ENCODE measurements around the gene NFKBIL1. TPM values are rescaled to one million over a fixed set of nuclear protein-coding genes. Genes with fewer than 3 reads are reported as not detected.
"Not testable (repeated sequence)": the region's sequence is repeated elsewhere in the genome, so short reads cannot be mapped to it uniquely, and the experiment has no call there.

NFKBIL1 gene
- total RNA-seq, 1 donor from 2014 or later, result 33.2 TPM

GRCh38 chr6:31586599-31587281 lies 39.3 kb downstream of the NFKBIL1 start:
- H3K27ac Mint-ChIP-seq (ENCODE audit: unreplicated experiment), result no peak overlapping the region
- H3K27me3 Mint-ChIP-seq (ENCODE audit: unreplicated experiment), result no peaks in the 10 kb centered on the region
- no peaks in the 10 kb centered on the region for H3K36me3 Mint-ChIP-seq (ENCODE audit: unreplicated experiment)
- H3K4me3 Mint-ChIP-seq (ENCODE audit: unreplicated experiment), result no peak overlapping the region
- no peak for DNase-seq (ENCODE audit: extremely low spot score, unreplicated experiment)
- H3K9me3 Mint-ChIP-seq (ENCODE audit: unreplicated experiment), result no peaks in the 10 kb centered on the region
- peaks cover 2% of the 10 kb centered on the region for H3K4me1 Mint-ChIP-seq (ENCODE audit: unreplicated experiment)
- no peak for TF ChIP-seq CTCF (IDR thresholded peaks at IDR 0.05)

GRCh38 chr6:31587791-31588777 lies 40.7 kb downstream of the NFKBIL1 start:
- H3K36me3 Mint-ChIP-seq (ENCODE audit: unreplicated experiment), result no peaks in the 10 kb centered on the region
- no peak for DNase-seq (ENCODE audit: extremely low spot score, unreplicated experiment)
- H3K9me3 Mint-ChIP-seq (ENCODE audit: unreplicated experiment), result no peaks in the 10 kb centered on the region
- TF ChIP-seq CTCF (IDR thresholded peaks at IDR 0.05), result no peak
- H3K4me1 Mint-ChIP-seq (ENCODE audit: unreplicated experiment), result no peaks in the 10 kb centered on the region
- no peak overlapping the region for H3K27ac Mint-ChIP-seq (ENCODE audit: unreplicated experiment)
- H3K27me3 Mint-ChIP-seq (ENCODE audit: unreplicated experiment), result no peaks in the 10 kb centered on the region
- no peak overlapping the region for H3K4me3 Mint-ChIP-seq (ENCODE audit: unreplicated experiment)

- H3K27ac Mint-ChIP-seq (ENCODE audit: unreplicated experiment), result no peak overlapping the region
- TF ChIP-seq CTCF (IDR thresholded peaks at IDR 0.05), result no peak
- no peak for DNase-seq (ENCODE audit: extremely low spot score, unreplicated experiment)
- H3K4me3 Mint-ChIP-seq (ENCODE audit: unreplicated experiment), result no peak overlapping the region
- no peaks in the 10 kb centered on the region for H3K36me3 Mint-ChIP-seq (ENCODE audit: unreplicated experiment)
- no peaks in the 10 kb centered on the region for H3K4me1 Mint-ChIP-seq (ENCODE audit: unreplicated experiment)
- no peaks in the 10 kb centered on the region for H3K27me3 Mint-ChIP-seq (ENCODE audit: unreplicated experiment)
- H3K9me3 Mint-ChIP-seq (ENCODE audit: unreplicated experiment), result no peaks in the 10 kb centered on the region
Observed at GRCh38 chr6:31588871-31589650, 41.7 kb downstream of the NFKBIL1 start.

- not testable (repeated sequence) for H3K36me3 Mint-ChIP-seq (ENCODE audit: unreplicated experiment); H3K9me3 Mint-ChIP-seq (ENCODE audit: unreplicated experiment); H3K4me1 Mint-ChIP-seq (ENCODE audit: unreplicated experiment); H3K4me3 Mint-ChIP-seq (ENCODE audit: unreplicated experiment); H3K27me3 Mint-ChIP-seq (ENCODE audit: unreplicated experiment); H3K27ac Mint-ChIP-seq (ENCODE audit: unreplicated experiment); DNase-seq (ENCODE audit: extremely low spot score, unreplicated experiment)
Observed at GRCh38 chr6:31590691-31591090, 43.3 kb downstream of the NFKBIL1 start.

GRCh38 chr6:31592396-31592771 lies 45.0 kb downstream of the NFKBIL1 start:
- Mint-ChIP-seq H3K27ac (ENCODE audit: unreplicated experiment) (no peak overlapping the region), H3K27me3 (ENCODE audit: unreplicated experiment) (no peaks in the 10 kb centered on the region), H3K4me3 (ENCODE audit: unreplicated experiment) (no peak overlapping the region), H3K9me3 (ENCODE audit: unreplicated experiment) (no peaks in the 10 kb centered on the region), H3K4me1 (ENCODE audit: unreplicated experiment) (no peaks in the 10 kb centered on the region), H3K36me3 (ENCODE audit: unreplicated experiment) (no peaks in the 10 kb centered on the region)
- DNase-seq (ENCODE audit: extremely low spot score, unreplicated experiment), result no peak
- TF ChIP-seq CTCF (IDR thresholded peaks at IDR 0.05), result no peak
